Liver (tissue), 9 donors: ENCODE measurements around the gene TAF3. TPM values are rescaled to one million over a fixed set of nuclear protein-coding genes. Genes with fewer than 3 reads are reported as not detected.

ENCODE experiments used
- DNase-seq: peaks from one replicate; pipeline ENCODE4 v3.0.0-alpha.2; 2017; ENCODE audit warnings: low spot score
- H3K27ac ChIP-seq, 2 donors: one replicate each; pipeline ENCODE4 v1.7.0; 2013; ENCODE audit warnings: inconsistent platforms in 2 of 2, low read length in 2 of 2, control low read depth in 1 of 2, low read depth in 1 of 2, mild to moderate bottlenecking in 1 of 2
- H3K27me3 ChIP-seq, 4 donors: one replicate each; pipeline versions ENCODE4 v1.6.1 to v1.7.0; 2013; ENCODE audit warnings: low read length in 3 of 4, inconsistent platforms in 1 of 4, mild to moderate bottlenecking in 1 of 4, moderate library complexity in 1 of 4; ENCODE audit not compliant: control insufficient read depth in 4 of 4, insufficient read depth in 4 of 4
- H3K36me3 ChIP-seq, 4 donors: one replicate each; pipeline versions ENCODE4 v1.6.1 to v1.7.0; 2013; ENCODE audit warnings: low read length in 3 of 4, mild to moderate bottlenecking in 3 of 4, low read depth in 1 of 4, moderate library complexity in 1 of 4; ENCODE audit not compliant: control insufficient read depth in 4 of 4, insufficient read depth in 3 of 4
- H3K4me1 ChIP-seq, 4 donors: one replicate each; pipeline versions ENCODE4 v1.6.1 to v1.7.0; 2013; ENCODE audit warnings: low read length in 3 of 4, mild to moderate bottlenecking in 3 of 4, moderate library complexity in 1 of 4; ENCODE audit not compliant: control insufficient read depth in 4 of 4, insufficient read depth in 4 of 4
- H3K4me3 ChIP-seq, 3 donors: one replicate each; pipeline versions ENCODE4 v1.6.1 to v1.7.0; 2013; ENCODE audit warnings: low read length in 3 of 3, control low read depth in 1 of 3, low read depth in 1 of 3, mild to moderate bottlenecking in 1 of 3
- H3K9ac ChIP-seq, 2 donors: one replicate each; pipeline ENCODE4 v1.7.0; 2013; ENCODE audit warnings: low read length in 2 of 2, mild to moderate bottlenecking in 2 of 2, moderate library complexity in 2 of 2, control low read depth in 1 of 2, low read depth in 1 of 2
- H3K9me3 ChIP-seq, 4 donors: one replicate each; pipeline versions ENCODE4 v1.6.1 to v1.7.0; 2013; ENCODE audit warnings: low read length in 3 of 4; ENCODE audit not compliant: control insufficient read depth in 4 of 4
- ATF3 ChIP-seq: IDR thresholded peaks from 2 replicates; pipeline ENCODE4 v1.6.1; 2016; ENCODE audit warnings: antibody characterized with exemption
- CTCF ChIP-seq: fragments of 150-350 bp; IDR thresholded peaks from 2 replicates; pipeline ENCODE4 v1.5.1; 2017; ENCODE audit warnings: improper control_type of control experiment, low read depth, low read length; ENCODE audit not compliant: missing input control
- EGR1 ChIP-seq, 2 donors: IDR thresholded peaks; 2 replicates each; pipeline ENCODE4 v1.6.1; 2016 to 2018; ENCODE audit warnings: antibody characterized with exemption in 2 of 2, low read depth in 2 of 2
- FOXA1 ChIP-seq: IDR thresholded peaks from 2 replicates; pipeline ENCODE4 v1.6.1; 2016; ENCODE audit warnings: antibody characterized with exemption
- FOXA2 ChIP-seq: IDR thresholded peaks from 2 replicates; pipeline ENCODE4 v1.6.1; 2016; ENCODE audit warnings: antibody characterized with exemption
- GABPA ChIP-seq, 2 donors: IDR thresholded peaks in 1 of 2; conservative IDR thresholded peaks in 1 of 2; 2 replicates each; pipeline ENCODE4 v1.6.1; 2016; ENCODE audit warnings: antibody characterized with exemption in 2 of 2, mild to moderate bottlenecking in 1 of 2, moderate library complexity in 1 of 2
- HNF4A ChIP-seq, 2 donors: conservative IDR thresholded peaks; 2 replicates each; pipeline ENCODE4 v1.6.1; 2016; ENCODE audit warnings: antibody characterized with exemption in 2 of 2, mild to moderate bottlenecking in 2 of 2
- HNF4G ChIP-seq: IDR thresholded peaks from 2 replicates; pipeline ENCODE4 v1.6.1; 2016; ENCODE audit warnings: antibody characterized with exemption
- JUND ChIP-seq, 2 donors: IDR thresholded peaks; 2 replicates each; pipeline ENCODE4 v1.6.1; 2016; ENCODE audit warnings: antibody characterized with exemption in 2 of 2
- MAX ChIP-seq: IDR thresholded peaks from 2 replicates; pipeline ENCODE4 v1.6.1; 2016; ENCODE audit warnings: antibody characterized with exemption
- NR2F2 ChIP-seq: IDR thresholded peaks from 2 replicates; pipeline ENCODE4 v1.6.1; 2016; ENCODE audit warnings: antibody characterized with exemption
- RAD21 ChIP-seq, 2 donors: IDR thresholded peaks; 2 replicates each; pipeline ENCODE4 v1.6.1; 2016; ENCODE audit warnings: antibody characterized with exemption in 2 of 2, mild to moderate bottlenecking in 2 of 2
- REST ChIP-seq: IDR thresholded peaks from 2 replicates; pipeline ENCODE4 v1.6.1; 2016; ENCODE audit warnings: antibody characterized with exemption, mild to moderate bottlenecking
- RXRA ChIP-seq, 2 donors: IDR thresholded peaks; 2 replicates each; pipeline ENCODE4 v1.6.1; 2017 to 2018; ENCODE audit warnings: antibody characterized with exemption in 2 of 2, mild to moderate bottlenecking in 1 of 2
- SP1 ChIP-seq: IDR thresholded peaks from 2 replicates; pipeline ENCODE4 v1.6.1; 2018; ENCODE audit warnings: antibody characterized with exemption, mild to moderate bottlenecking
- TAF1 ChIP-seq: conservative IDR thresholded peaks from 2 replicates; pipeline ENCODE4 v1.6.1; 2016; ENCODE audit warnings: antibody characterized with exemption, mild to moderate bottlenecking
- YY1 ChIP-seq: IDR thresholded peaks from 2 replicates; pipeline ENCODE4 v1.6.1; 2016; ENCODE audit warnings: antibody characterized with exemption, mild to moderate bottlenecking
- ZBTB33 ChIP-seq: IDR thresholded peaks from 2 replicates; pipeline ENCODE4 v1.6.1; 2016; ENCODE audit warnings: antibody characterized with exemption
- WGBS: extraction: QIAGEN DNeasy Blood & Tissue Kit; methylation state at CpG from one replicate; pipeline ENCODE4 v1.1.7; 2013; 5-methylcytosine and 5-hydroxymethylcytosine counted together
- polyA plus RNA-seq, 2 donors: library from polyadenylated mRNA; stranded (reverse) in 1 of 2; unstranded in 1 of 2; fragments of 200-250 nt in 1 of 2; fragments of >200 nt in 1 of 2; fragmentation: Nextera tagmentation in 1 of 2; extraction: Ambion mirVana in 1 of 2; gene quantifications; one replicate each; pipeline versions ENCODE4 v1.2.1 to v1.2.3, GENCODE V29; 2013 to 2015
- total RNA-seq, 2 donors: library from RNA; depleted of rRNA; stranded (reverse); fragments of >200 nt; gene quantifications; one replicate each; pipeline ENCODE4 v1.2.3, GENCODE V29; 2014
- donor health status: healthy.
- donor health status: healthy.
- donor health status: healthy.
- donor health status: healthy.
- donor health status: healthy.

Gene TAF3
- total and polyA plus RNA-seq, 4 donors, result 1.5 to 3.6 (median 1.9) TPM

- TF ChIP-seq ZBTB33 (no peak), CTCF (no peak)
Measured at GRCh38 chr10:8035006-8035640, 216.8 kb downstream of the TAF3 start (continued).

GRCh38 chr10:8035641-8036470, 217.6 kb downstream of the TAF3 start:
- DNase-seq, result no peak

More at GRCh38 chr10:8035641-8036470, 217.6 kb downstream of the TAF3 start:
- WGBS, result 9% methylated on average over 47 of the region's 47 CpGs
- Histone ChIP-seq H3K9ac (no peak overlapping the region), H3K36me3 (no peaks in the 10 kb centered on the region), H3K9me3 (peaks cover 0 to 3% (median under 1%) of the 10 kb centered on the region in 4 donors), H3K4me3 (no peak overlapping the region), H3K27ac (no peak overlapping the region), H3K27me3 (peaks cover 0 to 41% (median 15%) of the 10 kb centered on the region in 4 donors), H3K4me1 (peaks cover 5 to 16% (median 11%) of the 10 kb centered on the region in 4 donors)
- TF ChIP-seq ZBTB33 (no peak), RXRA (IDR thresholded peaks at IDR 0.05) (no peak), EGR1 (IDR thresholded peaks at IDR 0.05; ENCODE audit: low read depth in 2 of 2) (no peak), MAX (no peak), FOXA2 (no peak), REST (no peak), FOXA1 (no peak), SP1 (no peak), ATF3 (no peak), JUND (IDR thresholded peaks at IDR 0.05) (no peak), YY1 (no peak), TAF1 (no peak), GABPA (IDR thresholded peaks at IDR 0.05 in 1 of 2, conservative IDR thresholded peaks at IDR 0.05 in 1 of 2) (no peak), RAD21 (IDR thresholded peaks at IDR 0.05) (no peak), HNF4G (no peak), HNF4A (conservative IDR thresholded peaks at IDR 0.05) (no peak), CTCF (no peak), NR2F2 (no peak)
